Activated CD8-positive, alpha-beta memory T cell treated with anti-CD3 and anti-CD28 coated beads, Interleukin-2, amount 50 U/mL, for 24 hours (primary cell): Measurements from ENCODE around the gene TRAIP.
"Not testable (repeated sequence)": the region's sequence is repeated elsewhere in the genome, so short reads cannot be mapped to it uniquely, and the experiment has no call there.

Source experiments
- DNase-seq: peaks from one replicate; pipeline ENCODE4 v3.0.0-alpha.2; 2020; ENCODE audit errors: extremely low read depth

The TRAIP gene, protein sequence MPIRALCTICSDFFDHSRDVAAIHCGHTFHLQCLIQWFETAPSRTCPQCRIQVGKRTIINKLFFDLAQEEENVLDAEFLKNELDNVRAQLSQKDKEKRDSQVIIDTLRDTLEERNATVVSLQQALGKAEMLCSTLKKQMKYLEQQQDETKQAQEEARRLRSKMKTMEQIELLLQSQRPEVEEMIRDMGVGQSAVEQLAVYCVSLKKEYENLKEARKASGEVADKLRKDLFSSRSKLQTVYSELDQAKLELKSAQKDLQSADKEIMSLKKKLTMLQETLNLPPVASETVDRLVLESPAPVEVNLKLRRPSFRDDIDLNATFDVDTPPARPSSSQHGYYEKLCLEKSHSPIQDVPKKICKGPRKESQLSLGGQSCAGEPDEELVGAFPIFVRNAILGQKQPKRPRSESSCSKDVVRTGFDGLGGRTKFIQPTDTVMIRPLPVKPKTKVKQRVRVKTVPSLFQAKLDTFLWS

GRCh38 chr3:49856181-49857005 lies at the start of gene TRAIP:
Gene TRAIP (minus strand): TSS chr3:49856564. CDS start chr3:49856453, 111 bp downstream.
- DNase-seq, result peak; percentile 84

DNA sequence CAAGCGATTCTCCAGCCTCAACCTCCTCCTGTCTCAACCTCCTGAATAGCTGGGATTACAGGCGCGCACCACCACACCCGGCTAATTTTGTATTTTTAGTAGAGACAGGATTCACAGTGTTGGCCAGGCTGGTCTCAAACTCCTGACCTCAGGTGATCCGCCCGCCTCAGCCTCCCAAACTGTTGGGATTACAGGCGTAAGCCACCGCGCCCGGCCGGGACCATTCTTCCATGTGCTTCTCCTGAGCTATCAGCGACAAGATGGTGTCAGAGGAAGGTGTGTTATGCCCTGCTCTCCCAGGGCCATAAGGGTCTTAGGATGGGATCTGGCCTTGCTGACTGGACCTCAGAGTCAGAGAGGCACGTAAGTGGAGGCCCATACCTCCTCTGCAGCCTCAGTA lies 48.1 kb upstream of the TRAIP start:
- DNase-seq, result not testable (repeated sequence)

DNA sequence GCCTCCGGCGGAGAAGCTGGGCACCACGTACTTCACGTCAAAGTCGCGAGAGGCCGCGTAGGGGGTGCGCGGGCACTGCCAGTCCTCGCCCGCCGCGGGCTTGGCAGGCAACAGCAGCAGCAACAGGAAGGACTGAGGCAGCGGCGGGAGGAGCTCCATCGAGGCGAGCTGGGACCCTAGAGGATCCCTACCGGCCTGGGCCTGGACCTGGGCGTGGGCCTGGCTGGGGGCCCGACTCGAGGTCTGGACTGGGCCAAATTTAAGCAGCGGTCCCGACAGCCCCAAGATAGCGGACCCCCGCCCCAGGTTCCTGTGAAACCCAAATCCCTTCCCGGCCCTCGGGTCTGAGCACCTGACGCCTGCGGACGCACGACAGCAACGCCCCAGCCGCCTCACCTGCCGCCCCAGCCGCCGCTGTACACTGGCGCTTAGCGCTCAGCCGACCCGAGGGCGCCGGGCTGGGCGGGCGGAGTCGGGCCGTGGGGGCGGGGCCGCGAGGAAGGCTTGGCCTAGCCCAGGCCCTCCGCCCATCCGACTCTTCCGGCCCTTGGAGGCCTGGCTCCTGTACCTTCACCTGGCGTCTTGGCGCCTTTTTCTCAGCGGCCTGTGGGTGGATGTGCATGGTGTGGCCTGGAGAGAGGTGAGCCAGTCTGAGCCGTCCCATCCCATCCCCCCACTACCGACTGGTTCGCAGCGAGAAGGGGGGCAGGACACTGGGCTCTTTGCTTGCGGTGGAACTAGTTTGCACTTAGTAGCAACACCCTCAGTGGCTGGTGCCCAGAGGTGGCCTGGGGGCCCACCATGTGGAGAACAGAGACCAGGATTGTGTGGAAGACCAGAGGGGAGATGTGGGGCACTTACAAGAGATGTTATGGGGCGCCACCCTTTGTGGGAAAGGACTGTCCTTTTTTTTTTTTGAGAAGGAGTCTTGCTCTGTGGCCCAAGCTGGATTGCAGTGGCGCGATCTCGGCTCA lies 47.4 kb upstream of the TRAIP start, which contains the start of gene MST1R:
Gene MST1R, minus strand, starts transcription at position 423 of the 974 bp plus-strand sequence. Its CDS starts 264 bp downstream, at position 159.
- peak; percentile 40 for DNase-seq

DNA sequence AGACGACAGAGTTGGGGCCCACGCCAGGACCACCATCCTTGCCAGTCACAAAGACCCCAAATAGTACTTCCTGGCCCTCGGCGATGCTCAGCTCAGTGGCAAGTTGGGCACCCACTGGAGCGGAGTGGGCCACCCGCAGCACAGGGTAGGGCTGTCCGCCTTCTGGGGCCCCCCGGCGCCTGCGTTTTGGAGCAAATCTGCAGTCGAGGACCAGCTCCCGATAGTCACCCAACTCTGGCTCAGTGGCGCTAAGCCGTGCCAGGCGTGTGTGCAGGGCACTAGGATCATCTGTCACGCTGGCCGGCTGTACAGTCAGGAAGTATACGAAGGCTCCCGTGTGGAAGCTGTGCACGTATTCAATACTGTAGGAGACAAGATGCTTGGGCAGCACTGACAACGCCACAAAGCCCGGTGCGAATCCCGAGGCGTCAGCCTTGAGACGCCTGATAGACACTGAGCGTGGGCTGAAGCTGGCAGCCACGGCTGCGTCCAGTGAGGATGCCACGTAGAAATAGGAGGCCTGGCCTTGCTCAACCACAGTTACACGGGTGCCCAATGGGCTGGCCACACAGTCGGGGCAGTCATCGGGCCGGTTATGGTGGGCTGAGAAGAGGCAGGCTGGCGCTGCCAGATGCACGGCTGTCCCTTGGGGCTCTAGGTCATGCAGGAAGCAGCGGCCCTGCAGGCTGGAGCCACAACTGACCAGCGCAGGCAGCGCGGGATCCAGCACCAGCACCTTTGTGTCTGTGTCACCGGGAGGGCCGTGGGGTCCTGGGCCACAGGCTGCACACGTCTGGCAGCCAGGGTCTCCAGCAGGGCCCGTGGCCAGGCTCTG lies 46.4 kb upstream of the TRAIP start:
- no peak for DNase-seq

DNA sequence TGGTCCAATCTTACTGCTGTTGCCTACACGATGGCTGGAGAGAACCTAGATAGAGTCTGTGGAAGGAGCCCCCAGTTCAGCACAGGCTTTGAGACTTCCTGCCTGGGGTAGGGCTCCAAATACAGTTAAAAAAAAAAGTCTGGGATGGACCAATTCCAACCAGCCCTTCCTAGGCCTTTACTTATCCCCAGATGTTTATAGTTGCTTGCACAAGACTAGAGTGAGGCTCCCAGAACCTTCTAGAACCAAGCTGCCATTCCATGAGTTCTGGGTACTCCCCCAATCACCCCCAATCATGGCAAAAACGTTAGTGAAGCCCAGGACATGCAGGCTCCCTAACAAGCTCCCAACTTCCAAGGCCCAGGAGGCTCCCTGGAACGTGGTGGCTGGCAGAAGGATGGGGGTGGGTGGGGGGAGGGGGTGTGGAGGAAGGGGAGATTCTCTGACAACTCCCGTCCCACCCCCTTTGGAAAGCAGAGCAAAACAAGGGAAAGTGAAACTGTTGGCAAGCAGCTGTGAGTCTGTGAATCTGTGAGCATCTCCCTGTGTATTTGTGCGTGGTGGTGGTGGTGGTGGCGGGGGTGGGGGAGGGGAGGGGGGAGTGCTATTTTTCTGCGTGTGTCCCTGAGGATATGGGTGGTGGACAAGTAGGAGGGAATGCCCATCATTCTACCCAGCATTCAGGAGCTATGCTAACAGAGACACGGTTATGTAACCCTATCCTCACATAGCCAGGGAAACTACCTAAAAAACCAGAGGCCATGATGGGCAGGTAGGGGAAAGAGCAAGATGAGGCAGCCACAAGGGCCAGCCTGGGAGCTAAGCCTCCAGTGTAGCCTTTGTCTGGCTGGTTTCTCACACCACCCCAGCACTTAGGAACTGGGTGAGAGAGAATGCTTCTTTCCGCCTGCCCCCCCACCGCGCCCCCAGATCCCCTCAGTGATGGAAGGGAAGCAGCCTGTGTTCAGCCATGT lies 45.3 kb upstream of the TRAIP start:
- no peak for DNase-seq

DNA sequence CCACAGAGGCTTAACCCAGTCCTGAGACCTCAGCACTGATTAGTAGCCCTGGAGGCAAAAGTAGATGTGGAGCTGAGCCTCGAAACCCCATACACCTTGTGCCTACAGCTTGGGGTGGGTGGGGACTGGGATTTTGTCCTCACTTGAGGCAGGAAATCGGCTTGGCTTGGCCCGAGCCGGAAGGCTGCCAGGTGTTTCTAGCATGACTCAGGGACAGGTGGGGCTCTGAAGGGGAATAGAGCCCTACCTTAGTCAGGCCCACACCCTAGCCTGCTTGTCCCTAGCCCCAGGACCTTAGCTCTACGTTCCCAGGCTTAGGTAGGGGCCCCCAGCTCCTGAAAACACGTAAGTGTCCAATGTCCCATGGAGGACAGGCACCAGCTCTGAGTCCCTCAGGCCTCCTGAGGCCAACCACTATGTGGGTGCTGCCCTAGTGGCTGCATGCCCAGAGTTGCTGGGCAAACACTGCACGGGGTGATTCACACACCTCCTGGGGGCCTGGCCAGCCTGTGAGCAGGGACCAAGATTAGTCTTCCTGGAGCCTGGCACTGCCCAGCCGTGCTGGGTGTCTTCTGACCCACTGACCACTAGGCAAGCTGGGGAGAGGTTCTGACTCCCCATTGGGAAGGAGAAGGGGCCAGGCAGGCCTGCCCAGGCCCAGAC lies 44.3 kb upstream of the TRAIP start:
- no peak for DNase-seq

DNA sequence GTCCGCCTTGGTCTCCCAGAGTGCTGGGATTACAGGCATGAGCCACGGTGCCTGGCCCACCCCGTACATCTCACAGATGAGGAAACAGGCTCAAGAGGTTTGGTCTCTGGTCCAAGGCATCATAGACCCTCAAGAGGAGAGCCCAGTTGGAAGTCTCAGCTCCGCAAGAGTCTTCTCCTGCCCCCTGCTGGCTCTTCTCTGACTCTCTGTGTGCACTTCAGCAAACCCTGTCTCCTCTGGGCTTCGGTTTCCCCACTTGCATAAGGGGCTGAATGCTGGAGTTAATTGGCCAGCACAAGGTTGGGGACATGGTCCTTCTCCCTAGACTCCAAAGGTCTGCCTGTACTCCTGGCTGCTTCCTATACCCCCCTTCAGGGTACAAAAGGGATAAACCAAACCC lies 43.5 kb upstream of the TRAIP start:
- no peak for DNase-seq

DNA sequence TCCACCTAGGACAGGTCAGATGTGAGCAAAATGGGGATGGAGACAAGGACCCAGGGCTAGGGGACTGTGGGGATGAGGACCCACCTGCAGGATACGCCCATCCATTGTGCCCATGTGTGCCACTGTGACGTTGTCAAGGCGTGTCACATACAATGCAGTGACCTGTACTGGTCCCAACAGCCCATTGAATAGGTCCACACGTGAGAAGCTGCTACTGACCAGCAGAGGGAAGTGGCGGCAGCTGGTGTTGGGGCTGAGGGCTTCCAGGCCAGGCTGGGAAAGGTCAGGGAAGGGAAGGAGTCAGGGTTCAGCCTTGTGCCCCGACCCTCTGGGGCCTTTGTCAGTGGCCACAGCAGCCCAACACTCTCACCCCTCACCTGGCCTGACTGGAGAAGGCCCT lies 42.6 kb upstream of the TRAIP start:
- no peak for DNase-seq

DNA sequence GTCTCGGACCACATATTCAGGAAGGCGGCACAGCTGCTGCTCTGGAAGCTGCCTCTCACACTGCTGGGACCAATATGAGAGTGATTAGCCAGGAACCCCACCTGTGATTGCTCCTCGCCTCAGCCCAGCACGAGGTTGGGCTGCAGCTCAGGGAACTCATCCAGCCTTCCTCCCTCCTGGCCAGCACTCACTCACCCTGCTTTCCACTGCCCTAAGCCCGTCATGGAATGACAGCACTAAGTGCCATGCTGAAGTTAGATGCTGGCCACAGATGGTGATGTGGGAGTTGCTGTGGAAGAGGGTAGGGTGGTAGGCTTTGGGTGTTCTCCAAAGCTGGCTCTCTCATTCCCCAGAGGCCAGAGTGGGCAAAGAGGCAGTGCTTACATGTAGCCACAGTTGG lies 40.0 kb upstream of the TRAIP start:
- no peak for DNase-seq

DNA sequence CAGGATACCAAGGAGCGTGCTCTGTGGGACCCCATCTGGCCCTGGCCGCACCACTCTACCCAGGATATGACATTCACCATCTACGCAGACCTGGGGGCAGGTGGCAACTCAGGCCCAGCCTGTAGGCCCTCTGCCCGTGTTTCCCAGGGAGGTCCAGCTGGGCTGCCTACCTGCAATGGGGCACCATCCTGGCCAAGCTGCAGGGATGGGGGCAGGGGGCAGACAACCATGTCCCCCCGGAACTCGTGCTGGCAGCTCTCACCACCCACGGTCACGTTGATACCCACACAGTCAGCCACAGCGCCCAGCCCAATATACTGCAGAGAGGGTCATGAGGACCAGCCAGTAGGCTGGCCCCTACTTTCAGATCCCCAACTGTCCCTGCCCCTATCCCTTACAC lies 39.4 kb upstream of the TRAIP start:
- DNase-seq, result no peak

DNA sequence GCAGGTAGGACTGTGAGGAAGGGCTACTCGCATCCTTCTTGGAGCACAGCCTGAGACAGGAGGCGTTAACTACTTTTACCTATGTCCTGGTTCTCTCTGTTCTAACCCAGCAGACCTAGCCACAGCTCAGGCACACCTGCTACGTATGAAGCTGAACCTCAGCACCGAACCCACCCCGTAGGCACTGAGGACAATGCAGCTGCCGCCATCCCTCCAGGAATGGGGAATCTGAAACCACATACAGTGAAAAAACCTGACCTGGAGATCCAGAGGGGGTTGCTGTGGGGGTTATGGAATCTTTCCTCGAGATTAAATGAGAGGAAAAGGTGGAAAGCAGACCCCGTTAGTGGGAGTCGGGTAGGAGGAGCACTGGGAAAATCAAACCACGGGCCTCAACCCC lies 32.9 kb upstream of the TRAIP start:
- no peak for DNase-seq

DNA sequence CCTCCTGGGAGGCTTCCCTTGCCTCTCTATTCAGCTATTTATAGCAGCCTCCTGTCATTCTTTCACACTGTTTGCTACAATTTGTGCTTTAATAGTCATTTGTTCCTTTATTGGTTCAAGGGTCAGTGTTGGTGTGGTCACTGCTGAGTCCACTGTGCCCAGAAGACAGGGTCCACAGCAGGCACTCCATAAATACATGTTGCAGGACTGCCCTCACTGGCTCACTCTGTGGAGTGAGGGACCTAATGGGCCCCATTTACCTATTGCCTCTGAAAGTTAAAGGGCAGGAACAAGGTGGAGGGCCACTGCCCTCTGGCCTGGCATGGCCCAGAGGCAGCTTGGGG lies 30.5 kb upstream of the TRAIP start:
- no peak for DNase-seq

GRCh38 chr3:49883998-49884397 lies 27.6 kb upstream of the TRAIP start:
- DNase-seq, result no peak

DNA sequence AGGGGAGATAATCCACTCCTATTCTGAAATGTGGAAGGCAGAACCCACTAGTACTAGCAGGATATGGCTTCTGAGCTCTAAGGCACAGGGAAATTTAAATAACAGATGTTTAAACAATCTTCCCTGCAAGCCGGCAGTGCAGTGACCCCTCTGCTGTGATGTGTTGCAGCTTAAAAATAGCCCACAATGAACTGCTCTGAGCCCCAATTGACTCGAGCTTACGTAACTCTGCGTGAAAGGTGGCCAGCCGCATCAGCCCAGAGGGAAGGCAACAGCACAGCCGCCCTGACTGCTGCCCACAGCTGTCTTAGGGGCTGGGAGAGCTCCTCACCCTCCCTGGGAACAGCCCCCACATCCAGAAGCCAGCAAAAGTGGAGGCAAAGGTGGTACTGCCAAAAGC lies 25.8 kb upstream of the TRAIP start:
- no peak for DNase-seq

DNA sequence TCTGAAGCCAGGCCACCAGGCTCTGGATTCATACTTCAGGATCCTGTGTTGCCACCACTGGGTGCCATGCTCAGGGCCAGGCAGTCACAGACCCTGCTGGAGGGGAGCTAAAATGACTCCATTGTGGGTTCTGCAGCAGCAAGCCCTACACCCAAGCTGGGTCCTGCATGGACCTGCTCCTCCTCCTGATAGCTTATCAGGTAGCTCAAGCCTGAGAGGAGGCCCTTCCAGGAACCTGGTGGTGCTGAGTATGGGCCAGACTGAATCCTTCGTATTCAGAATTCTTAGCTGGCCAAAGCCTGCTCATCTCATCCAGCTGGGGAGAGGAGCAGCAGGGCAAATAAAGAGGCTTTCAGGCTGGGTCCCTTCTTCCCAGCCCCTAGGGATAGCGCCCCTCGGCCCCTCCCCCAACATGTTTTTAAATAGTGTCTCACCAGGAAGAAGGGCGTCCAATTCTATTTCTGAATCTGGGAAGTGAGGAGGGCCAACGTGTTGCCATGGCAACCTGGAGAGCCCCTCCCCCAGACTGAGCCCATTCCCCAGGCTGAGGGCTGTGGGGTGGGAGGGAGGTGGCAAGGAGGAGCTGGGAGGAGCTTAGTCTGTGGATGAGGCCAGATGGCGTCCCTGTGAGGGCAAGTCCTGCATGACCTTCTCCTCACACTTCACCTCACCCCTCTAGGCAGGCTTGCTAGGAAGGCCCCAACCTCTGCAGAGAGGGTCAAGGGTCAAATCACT lies 24.4 kb upstream of the TRAIP start:
- no peak for DNase-seq

DNA sequence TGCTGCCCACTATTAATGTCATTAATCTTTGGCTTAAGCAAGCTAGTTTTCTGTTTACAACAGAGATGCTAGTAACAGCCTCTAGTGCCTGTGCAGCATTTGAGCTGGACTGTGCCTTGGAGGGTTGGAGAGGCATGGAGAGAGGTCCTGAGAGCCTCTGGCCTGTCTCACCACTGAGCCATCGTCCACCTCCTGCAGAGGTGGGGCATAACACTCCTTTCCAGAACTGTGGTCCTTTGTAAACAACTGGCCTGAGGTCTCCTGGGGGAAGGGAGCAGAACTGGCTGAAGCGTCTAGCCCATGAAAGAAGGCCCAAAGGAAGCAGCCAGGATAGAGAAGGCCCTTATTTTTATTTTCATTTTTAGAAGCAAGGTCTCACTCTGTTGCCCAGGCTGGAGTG lies 23.4 kb upstream of the TRAIP start:
- no peak for DNase-seq

- no peak for DNase-seq
Measured at GRCh38 chr3:49878686-49879085, 22.3 kb upstream of the TRAIP start.

GRCh38 chr3:49877716-49878115 lies 21.4 kb upstream of the TRAIP start:
- no peak for DNase-seq
